GM15510 (cell line): Measurements from ENCODE around the gene NLRP12.

ENCODE experiments used
- POLR2A ChIP-seq: IDR thresholded peaks from 3 replicates; pipeline ENCODE4 v1.6.1; 2011; ENCODE audit warnings: borderline replicate concordance; ENCODE audit not compliant: insufficient read length; ENCODE audit errors: extremely low read depth

NLRP12 gene

DNA sequence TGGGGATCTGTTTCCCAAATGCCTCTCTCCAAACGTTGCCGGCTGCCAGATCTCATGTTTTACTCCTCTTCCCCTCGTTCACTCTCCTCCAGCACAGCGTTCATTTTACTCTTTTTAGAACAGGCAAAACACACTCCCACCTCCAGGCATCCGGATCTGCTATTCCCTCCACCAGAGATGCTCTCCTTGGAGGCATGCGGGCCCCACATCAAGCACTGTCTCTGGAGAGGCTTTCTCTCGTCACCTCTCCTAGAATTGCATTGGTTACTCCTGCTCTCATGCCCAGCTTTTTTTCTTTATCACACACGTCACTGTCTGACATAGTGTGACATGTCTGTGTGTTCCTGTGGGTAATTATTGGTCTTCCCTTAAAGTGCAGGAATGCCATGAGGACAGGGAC is 23.4 kb upstream of the NLRP12 start:
- no peak for TF ChIP-seq POLR2A

DNA sequence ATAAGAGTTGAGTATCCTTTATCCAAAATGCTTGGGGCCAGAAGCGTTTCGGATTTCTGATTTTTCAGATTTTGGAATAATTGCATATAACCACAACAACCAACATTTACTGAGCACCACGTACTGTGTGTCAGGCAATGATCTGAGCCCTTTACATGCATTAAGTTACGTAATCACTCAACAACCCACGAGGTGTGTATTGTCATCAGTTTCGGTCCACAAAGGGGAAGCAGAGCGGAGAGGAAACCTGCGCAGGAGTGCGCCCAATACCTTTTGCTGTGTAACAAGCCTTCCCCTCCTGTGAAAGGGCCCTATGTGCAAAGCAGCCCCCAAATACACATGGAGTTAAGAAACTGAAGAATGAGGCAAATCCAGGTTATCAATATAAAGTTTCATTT is 20.7 kb upstream of the NLRP12 start:
- no peak for TF ChIP-seq POLR2A

DNA sequence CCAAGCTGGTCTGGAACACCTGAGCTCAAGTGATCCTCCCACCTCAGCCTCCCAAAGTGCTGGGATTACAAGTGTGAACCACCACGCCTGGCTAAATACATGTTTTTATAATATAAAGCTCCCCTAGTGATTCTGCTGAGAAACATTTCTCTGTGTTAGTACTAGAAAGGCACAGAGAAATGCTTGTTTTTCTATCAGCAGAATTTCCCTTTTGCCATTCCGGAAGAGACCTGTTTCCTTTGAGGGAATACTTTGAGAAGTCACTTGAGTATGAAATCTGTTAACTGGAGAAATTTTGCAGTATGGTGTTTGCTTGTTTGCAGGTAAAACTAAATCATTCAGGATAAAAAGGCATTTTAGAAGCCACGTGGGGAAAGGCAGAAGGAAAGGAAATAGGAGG is 4.4 kb upstream of the NLRP12 start:
- no peak for TF ChIP-seq POLR2A

DNA sequence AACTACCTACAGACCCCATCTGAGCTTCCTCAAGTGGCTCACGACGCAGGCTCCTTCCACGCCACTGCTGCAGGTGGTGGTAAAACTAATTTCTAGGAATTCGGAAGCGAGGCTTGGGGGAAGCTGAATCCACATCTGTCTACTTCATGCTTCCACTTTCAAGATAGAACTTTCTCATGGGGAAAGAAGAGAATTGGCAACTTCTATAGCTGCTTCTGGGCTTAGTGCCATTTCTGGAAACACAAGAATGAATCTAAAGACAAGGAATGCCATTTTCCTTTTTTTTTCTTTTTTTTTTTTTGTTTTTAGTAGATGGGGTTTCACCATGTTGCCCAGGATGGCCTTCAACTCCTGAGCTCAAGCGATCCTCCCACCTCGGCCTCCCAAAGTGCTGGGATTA is 2.8 kb upstream of the NLRP12 start:
- no peak for TF ChIP-seq POLR2A

DNA sequence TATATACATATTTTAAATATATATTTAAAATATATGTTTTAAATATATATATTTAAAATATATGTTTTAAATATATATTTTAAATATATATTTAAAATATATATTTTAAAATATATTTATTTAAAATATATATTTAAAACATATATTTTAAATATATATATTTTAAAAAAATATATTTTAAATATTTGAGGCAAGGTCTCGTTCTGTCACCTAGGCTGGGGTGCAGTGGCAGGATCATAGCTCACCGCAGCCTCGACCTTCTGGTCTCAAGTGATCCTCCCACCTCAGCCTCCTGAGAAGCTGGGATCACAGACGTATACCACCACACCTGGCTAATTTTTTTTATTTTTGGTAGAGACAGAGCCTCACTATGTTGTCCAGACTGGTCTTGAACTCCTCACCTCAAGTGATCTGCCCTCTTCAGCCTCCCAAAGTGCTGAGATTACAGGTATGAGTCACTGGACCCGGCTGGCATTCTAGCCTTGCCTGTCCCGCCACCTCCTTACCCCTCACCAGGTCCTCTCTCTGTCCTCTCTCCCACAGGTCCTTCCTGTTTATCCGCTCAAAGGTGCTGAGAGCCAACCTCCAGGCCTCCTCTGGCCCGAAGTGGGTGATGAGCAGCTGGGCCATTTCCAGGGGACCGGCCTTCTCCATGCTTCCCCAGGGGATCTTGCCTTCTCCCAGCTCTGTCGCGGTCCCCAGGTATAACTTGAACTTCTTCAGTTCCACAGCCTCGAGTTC is 564 bp downstream of the NLRP12 start:
- TF ChIP-seq POLR2A: no peak

DNA sequence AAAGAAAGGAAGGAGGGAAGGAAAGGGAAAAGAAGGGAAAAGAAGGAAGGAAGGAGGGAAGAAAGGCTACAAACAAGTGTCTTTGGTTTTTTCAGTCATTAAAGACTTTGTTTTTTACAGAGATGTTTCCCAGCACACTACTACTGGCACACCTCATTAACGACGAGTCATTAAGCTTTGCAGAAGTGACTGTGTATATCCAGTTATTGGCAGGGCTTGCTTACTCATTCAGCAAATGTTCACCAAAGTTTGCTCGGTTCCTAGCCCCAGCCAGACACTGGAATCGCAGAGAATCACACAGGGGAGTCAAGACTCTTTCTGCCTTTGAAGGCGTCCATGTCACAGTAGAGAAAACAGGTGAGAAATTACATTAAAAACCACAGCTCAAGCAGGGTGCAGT is 4.3 kb downstream of the NLRP12 start:
- no peak for TF ChIP-seq POLR2A

DNA sequence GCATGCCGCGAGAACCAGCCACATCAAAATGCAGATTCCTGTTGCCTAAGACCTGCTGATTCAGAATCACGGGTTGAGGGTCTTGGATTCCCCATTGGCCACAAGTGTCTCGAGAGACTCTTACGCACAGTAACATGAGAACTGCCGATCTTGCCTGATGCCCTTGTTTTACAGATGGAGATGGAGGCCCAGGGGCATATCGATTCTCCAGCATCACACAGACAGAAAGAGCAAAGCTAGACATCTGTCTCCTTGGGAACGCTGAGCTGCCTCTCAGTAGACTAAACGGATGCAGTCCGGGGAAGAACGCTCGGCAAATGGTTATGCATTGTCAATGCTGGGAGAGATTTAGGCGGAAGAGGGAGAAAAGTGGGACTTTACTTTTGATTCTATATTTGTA is 5.4 kb downstream of the NLRP12 start:
- no peak for TF ChIP-seq POLR2A

DNA sequence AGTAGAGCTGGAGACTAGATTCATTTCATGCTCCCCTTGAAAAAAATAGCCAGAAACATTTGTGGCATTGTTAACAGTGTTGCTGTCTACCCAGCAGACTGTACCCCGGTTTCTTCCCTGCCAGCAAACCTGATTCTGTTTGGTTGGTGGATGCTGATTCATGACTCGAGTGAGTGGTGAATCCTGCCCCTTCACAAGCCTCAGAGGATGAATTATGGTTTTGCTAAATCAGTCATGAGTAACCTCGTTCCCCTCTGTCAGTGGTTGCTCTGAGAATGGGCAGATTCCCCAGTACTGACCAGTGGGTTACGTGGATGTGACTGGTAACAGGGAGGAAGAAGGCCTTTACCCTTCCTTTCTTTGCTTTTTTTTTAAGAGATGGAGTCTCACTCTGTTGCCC is 10.1 kb downstream of the NLRP12 start:
- no peak for TF ChIP-seq POLR2A

DNA sequence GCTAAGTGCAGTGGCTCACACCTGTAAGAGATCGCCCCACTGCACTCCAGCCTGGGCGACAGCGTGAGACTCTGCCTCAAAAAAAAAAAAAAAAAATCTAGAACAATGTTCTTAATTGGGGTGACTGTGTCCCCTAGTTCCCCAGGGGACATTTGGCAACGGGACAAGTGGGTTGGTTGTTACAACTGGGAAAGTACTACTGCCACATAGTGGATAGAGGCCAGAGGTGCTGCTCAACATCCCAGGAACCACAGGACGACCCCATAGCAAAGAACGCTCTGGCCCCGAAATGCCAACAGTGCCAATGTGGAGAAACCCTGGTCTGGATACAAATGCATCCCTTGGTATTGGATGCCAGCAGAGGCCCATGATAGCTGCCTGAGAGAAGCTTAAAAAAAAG is 11.8 kb downstream of the NLRP12 start:
- no peak for TF ChIP-seq POLR2A

DNA sequence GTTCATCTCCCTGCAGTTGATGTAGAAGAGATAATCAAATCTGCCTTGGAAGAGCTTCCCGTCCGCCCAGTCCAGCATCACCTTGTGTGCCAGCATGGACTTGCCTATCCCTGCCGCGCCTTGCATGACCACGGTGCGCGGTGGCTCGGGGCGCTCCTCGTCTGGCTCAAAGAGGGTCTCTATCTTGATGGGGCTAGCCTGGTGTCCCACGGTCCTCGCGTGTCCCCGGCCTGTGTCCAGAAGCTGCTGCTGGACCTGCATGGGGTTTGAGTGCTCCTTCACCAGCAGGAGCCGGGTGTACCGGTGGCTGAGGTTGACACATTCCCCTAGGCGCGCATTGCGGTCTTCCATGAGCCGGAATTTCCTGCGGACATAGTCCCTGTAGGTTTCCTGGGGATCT is 13.2 kb downstream of the NLRP12 start:
- no peak for TF ChIP-seq POLR2A

DNA sequence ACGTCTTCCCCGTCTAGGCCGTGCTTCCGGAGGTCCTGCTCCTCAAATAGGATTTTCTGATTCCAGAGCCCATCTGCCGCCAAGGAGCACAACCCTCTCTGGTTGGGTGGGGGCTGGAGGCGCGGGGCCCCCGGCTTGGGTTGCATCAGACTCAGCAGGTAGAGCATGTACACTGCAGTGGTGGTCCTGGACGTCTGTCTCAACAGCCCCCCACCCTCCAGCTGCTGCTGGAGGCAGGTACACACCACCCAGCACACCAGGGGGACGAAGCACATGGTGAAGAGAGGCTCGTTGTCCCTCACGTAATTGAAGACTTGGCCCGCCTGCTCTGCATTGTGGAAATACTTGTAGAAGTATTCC is 13.9 kb downstream of the NLRP12 start:
- no peak for TF ChIP-seq POLR2A

DNA sequence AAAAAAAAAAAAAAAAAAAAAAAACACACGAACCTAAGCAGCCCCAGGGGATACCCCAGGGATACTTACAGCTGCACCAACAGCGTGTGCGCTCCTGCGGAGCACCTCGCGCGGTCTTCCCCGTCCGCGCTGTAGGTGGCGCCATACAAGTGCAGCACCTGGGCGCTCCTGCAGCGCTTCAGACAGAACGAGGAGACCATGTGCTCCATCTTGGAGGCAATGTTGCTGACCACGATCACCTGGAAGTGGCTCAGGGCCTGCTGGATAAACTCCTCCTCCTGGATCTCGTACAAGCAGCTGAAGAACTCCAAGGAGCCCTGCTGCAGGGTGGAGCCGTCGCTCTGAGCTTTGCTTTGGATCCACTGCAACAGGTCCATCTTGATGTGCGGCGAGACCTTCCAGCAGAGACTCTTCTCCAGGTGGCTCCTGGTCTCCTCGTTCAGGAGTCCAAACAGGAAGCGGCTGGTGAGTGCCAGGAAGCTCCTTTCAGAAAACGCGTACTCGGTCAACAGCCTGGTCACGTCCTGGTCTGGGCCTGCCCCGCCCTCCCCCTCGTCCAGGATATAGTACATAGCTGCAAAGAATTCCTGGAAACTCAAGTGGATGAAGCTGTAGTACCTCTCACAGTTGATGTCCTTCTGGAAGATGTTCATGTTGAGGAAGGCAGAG is 14.5 kb downstream of the NLRP12 start:
- TF ChIP-seq POLR2A: no peak

DNA sequence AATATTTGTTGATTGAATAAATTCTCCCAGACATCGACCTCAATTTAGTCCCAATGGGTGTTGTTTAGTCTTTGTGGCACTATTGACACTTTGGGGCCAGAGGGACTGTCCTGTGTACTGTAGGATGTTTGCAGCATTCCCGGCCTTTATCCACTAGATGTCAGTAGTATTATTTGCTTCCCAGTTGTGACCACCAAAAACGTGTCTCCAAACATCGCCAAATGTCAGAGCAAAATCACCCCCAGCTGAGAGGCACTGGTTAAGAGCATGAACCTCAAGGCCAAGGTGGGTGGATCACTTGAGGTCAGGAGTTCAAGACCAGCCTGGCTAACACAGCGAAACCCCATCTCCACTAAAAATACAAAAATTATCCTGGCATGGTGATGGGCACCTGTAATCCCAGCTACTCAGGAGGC is 15.4 kb downstream of the NLRP12 start:
- TF ChIP-seq POLR2A: no peak

DNA sequence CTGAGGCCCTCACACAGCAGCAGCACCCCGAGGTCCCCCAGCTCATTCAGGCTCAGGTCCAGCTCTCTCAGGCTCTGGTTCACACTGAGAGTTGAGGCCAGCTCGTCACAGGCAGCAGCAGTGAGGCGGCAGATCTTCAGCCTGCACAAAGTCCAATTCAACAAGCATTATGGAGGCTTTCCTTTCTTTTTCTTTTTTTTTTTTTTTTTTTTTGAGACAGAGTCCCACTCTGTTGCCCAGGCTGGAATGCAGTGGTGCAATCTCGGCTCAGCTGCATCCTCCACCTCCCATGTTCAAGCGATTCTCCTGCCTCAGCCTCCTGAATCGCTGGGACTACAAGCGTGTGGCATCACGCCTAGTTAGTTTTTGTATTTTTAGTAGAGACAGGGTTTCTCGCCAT is 22.9 kb downstream of the NLRP12 start:
- no peak for TF ChIP-seq POLR2A

DNA sequence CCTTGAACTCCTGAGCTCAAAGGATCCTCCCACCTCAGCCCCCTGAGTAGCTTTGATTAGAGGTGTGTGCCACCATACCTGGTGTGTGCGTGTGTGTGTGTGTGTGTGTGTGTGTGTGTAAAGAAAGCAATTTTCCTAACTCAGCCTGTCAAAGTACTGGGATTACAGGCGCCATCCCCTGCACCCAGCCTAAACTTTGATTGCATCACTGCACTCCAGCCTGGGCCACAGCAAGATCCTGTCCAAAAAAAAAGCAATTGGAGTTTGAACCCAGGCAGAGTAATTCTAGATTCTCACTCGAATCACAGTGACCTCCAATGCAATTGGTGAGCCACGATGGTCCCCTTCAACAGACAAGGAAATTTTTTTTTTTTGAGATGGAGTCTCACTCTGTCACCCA is 29.1 kb downstream of the NLRP12 start:
- no peak for TF ChIP-seq POLR2A

DNA sequence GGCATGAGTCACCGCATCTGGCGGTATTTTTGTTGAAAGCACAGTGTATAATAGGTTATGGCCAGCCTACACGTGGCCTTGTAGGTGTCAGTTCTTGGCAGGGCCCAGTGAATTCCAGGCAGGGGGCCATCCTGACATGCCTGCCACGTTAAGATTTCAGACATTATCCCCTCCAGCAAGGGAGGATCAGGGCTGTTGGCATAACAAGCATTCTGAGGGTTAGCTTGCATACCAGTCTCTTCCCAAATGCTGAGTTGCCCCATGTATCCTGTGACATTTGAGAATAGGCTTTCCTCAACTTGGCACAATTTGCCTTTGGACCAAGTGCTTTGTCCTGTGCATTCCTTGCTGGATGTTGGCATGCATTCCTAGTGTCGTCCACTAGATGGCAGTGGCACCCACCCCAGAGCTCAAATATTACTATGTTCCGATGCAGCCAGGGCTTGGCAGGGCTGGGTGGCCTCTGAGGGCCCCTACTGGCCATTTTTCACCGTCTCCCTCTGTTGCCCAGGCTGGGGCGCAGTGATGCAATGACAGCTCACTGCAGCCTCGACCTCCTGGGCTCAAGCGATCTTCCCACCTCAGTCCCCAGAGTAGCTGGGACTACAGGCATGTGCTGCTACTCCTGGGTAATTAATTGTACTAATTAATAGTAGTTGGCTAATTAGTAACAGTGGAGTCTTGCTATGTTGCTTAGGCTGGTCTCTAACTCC is 31.2 kb downstream of the NLRP12 start:
- TF ChIP-seq POLR2A: no peak
